IMR-90 (cell line): ENCODE measurements around the gene TMEM253. TPM values are rescaled to one million over a fixed set of nuclear protein-coding genes. Genes with fewer than 3 reads are reported as not detected.

Experiments used
- ATAC-seq: fragments of 200-7000 bp; cut with Tn5 transposase; 2 replicates; pipeline ENCODE4 v1.9.1; 2020; ENCODE audit warnings: low read depth, mild to moderate bottlenecking, moderate library complexity
- BruUV-seq: library from RNA; stranded (reverse); fragments of 400-500 nt; replicated peaks from 2 replicates; lab custom pipeline; 2021; lab: Mats Ljungman, UMichigan
- CTCF ChIA-PET: fragments of 300-600 bp; formaldehyde crosslinking; extraction: SDS; loops from one replicate; lab custom pipeline; 2021; ENCODE audit warnings: antibody characterized with exemption; lab: Yijun Ruan, JAX
- POLR2A ChIA-PET: fragments of 300-600 bp; sonication (Branson Sonifier 250); formaldehyde crosslinking; loops from one replicate; lab custom pipeline; 2022; ENCODE audit warnings: antibody characterized with exemption; ENCODE audit not compliant: unreplicated experiment; lab: Charles Lee
- DNase-seq: peaks from one replicate; pipeline ENCODE4 v3.0.0; 2013
- H2AFZ ChIP-seq: replicated peaks from 2 replicates; pipeline ENCODE3; 2013; ENCODE audit warnings: low read length, mild to moderate bottlenecking; ENCODE audit not compliant: poor library complexity
- H2AK5ac ChIP-seq: 2 replicates; pipeline ENCODE4 v1.6.1; 2013; ENCODE audit warnings: low read depth, low read length, inconsistent platforms
- H2AK9ac ChIP-seq: replicated peaks from 2 replicates; pipeline ENCODE3; 2013; ENCODE audit warnings: mild to moderate bottlenecking, low read depth, low read length, moderate library complexity; ENCODE audit not compliant: poor library complexity
- H2BK120ac ChIP-seq: 2 replicates; pipeline ENCODE4 v1.6.1; 2013; ENCODE audit warnings: low read depth, low read length, inconsistent platforms
- H2BK15ac ChIP-seq: 3 replicates; pipeline ENCODE4 v1.6.1; 2013; ENCODE audit warnings: low read depth, low read length, inconsistent platforms
- H2BK20ac ChIP-seq: 2 replicates; pipeline ENCODE4 v1.6.1; 2013; ENCODE audit warnings: low read depth, mild to moderate bottlenecking, inconsistent platforms, low read length, moderate library complexity
- H2BK5ac ChIP-seq: 2 replicates; pipeline ENCODE4 v1.6.1; 2013; ENCODE audit warnings: mild to moderate bottlenecking, low read depth, low read length, inconsistent platforms; ENCODE audit not compliant: poor library complexity, severe bottlenecking
- H3K14ac ChIP-seq: replicated peaks from 2 replicates; pipeline ENCODE4 v1.6.1; 2013; ENCODE audit warnings: low read depth, low read length, inconsistent platforms
- H3K18ac ChIP-seq: 2 replicates; pipeline ENCODE4 v1.6.1; 2013; ENCODE audit warnings: low read depth, low read length, control low read depth
- H3K23ac ChIP-seq: 2 replicates; pipeline ENCODE4 v1.6.1; 2013; ENCODE audit warnings: low read depth, low read length, inconsistent platforms
- H3K27ac ChIP-seq: 2 replicates; pipeline ENCODE4 v1.5.1; 2013; ENCODE audit warnings: mild to moderate bottlenecking, control low read depth, low read length; ENCODE audit not compliant: insufficient read depth
- H3K27me3 ChIP-seq: 2 replicates; pipeline ENCODE4 v1.6.1; 2013; ENCODE audit warnings: low read length; ENCODE audit not compliant: control insufficient read depth, insufficient read depth
- H3K36me3 ChIP-seq: 2 replicates; pipeline ENCODE4 v1.6.1; 2013; ENCODE audit warnings: low read length, mixed read lengths; ENCODE audit not compliant: control insufficient read depth, insufficient read depth
- H3K4ac ChIP-seq: 2 replicates; pipeline ENCODE4 v1.6.1; 2013; ENCODE audit warnings: low read depth, low read length, inconsistent platforms
- H3K4me1 ChIP-seq: 2 replicates; pipeline ENCODE4 v1.6.1; 2013; ENCODE audit warnings: low read length, mixed read lengths; ENCODE audit not compliant: control insufficient read depth, insufficient read depth
- H3K4me2 ChIP-seq: 2 replicates; pipeline ENCODE4 v1.6.1; 2013; ENCODE audit warnings: low read depth, mild to moderate bottlenecking, control low read depth, low read length, moderate library complexity
- H3K4me3 ChIP-seq: 2 replicates; pipeline ENCODE4 v1.5.1; 2013; ENCODE audit warnings: low read depth, mild to moderate bottlenecking, control low read depth, low read length, moderate library complexity; ENCODE audit not compliant: insufficient read depth
- H3K56ac ChIP-seq: 2 replicates; pipeline ENCODE4 v1.6.1; 2013; ENCODE audit warnings: low read length, inconsistent platforms; ENCODE audit not compliant: insufficient read depth; ENCODE audit errors: extremely low read depth
- H3K79me1 ChIP-seq, 2 experiments: 2 replicates each; pipeline ENCODE4 v1.6.1; 2013; ENCODE audit warnings: low read length in 2 of 2, inconsistent platforms in 1 of 2, low read depth in 1 of 2
- H3K9ac ChIP-seq: 2 replicates; pipeline ENCODE4 v1.6.1; 2013; ENCODE audit warnings: low read depth, low read length, control low read depth
- H3K9me1 ChIP-seq: 2 replicates; pipeline ENCODE4 v1.6.1; 2013; ENCODE audit warnings: low read length, inconsistent platforms; ENCODE audit not compliant: insufficient read depth
- H3K9me3 ChIP-seq: 2 replicates; pipeline ENCODE4 v1.6.1; 2013; ENCODE audit warnings: low read length; ENCODE audit not compliant: control insufficient read depth, insufficient read depth
- H4K20me1 ChIP-seq: 2 replicates; pipeline ENCODE4 v1.6.1; 2013; ENCODE audit warnings: low read length, inconsistent platforms; ENCODE audit not compliant: insufficient read depth
- H4K5ac ChIP-seq: 2 replicates; pipeline ENCODE4 v1.6.1; 2013; ENCODE audit warnings: mild to moderate bottlenecking, low read depth, low read length, control low read depth
- H4K8ac ChIP-seq, 2 experiments: 2 replicates each; pipeline ENCODE4 v1.6.1; 2013; ENCODE audit warnings: low read depth in 2 of 2, low read length in 2 of 2, control low read depth in 1 of 2, inconsistent platforms in 1 of 2
- H4K91ac ChIP-seq: 2 replicates; pipeline ENCODE4 v1.6.1; 2013; ENCODE audit warnings: low read depth, low read length, inconsistent platforms; ENCODE audit not compliant: insufficient read depth
- BHLHE40 ChIP-seq: fragments of 150-350 bp; IDR thresholded peaks from 2 replicates; pipeline ENCODE4 v1.6.1; 2016; ENCODE audit warnings: mild to moderate bottlenecking, low read depth, low read length
- CEBPB ChIP-seq: IDR thresholded peaks from 2 replicates; pipeline ENCODE4 v1.6.1; 2012; ENCODE audit warnings: low read depth, low read length, improper control_type of control experiment
- FOS ChIP-seq: fragments of 150-350 bp; IDR thresholded peaks from 2 replicates; pipeline ENCODE4 v1.6.1; 2016; ENCODE audit warnings: low read depth, low read length
- MAFK ChIP-seq: IDR thresholded peaks from 2 replicates; pipeline ENCODE4 v1.6.1; 2012; ENCODE audit warnings: low read depth, low read length, improper control_type of control experiment
- MAZ ChIP-seq: IDR thresholded peaks from 2 replicates; pipeline ENCODE4 v1.6.1; 2012; ENCODE audit warnings: low read depth, mild to moderate bottlenecking, low read length, improper control_type of control experiment, moderate library complexity, borderline replicate concordance
- NFE2L2 ChIP-seq: fragments of 150-350 bp; IDR thresholded peaks from 2 replicates; pipeline ENCODE4 v1.6.1; 2016; ENCODE audit warnings: low read depth, mild to moderate bottlenecking, low read length
- POLR2A ChIP-seq: IDR thresholded peaks from 2 replicates; pipeline ENCODE4 v1.6.1; 2012; ENCODE audit warnings: mild to moderate bottlenecking, low read depth, low read length
- RAD21 ChIP-seq: IDR thresholded peaks from 2 replicates; pipeline ENCODE4 v1.6.1; 2012; ENCODE audit warnings: low read length, improper control_type of control experiment
- RCOR1 ChIP-seq: IDR thresholded peaks from 2 replicates; pipeline ENCODE4 v1.6.1; 2012; ENCODE audit warnings: mild to moderate bottlenecking, low read length, improper control_type of control experiment; ENCODE audit not compliant: insufficient replicate concordance
- RFX5 ChIP-seq: IDR thresholded peaks from 2 replicates; pipeline ENCODE4 v1.8.0; 2012; ENCODE audit warnings: low read depth, mild to moderate bottlenecking, low read length, moderate library complexity
- SMC3 ChIP-seq: fragments of 150-350 bp; IDR thresholded peaks from 2 replicates; pipeline ENCODE4 v1.6.1; 2016; ENCODE audit warnings: low read depth, mild to moderate bottlenecking, antibody characterized with exemption, low read length, moderate library complexity
- WGBS, 2 experiments: methylation state at CpG; one replicate each; pipeline versions ENCODE4 v1.1.5 to v1.1.7; 2013; ENCODE audit warnings: missing lambda C conversion rate in 2 of 2; ENCODE audit not compliant: insufficient read length in 1 of 2; ENCODE audit errors: extremely low coverage in 2 of 2; 5-methylcytosine and 5-hydroxymethylcytosine counted together
- dilution Hi-C: fragments of 300-500 bp; cut with HindIII; formaldehyde crosslinking; loops from one replicate; pipeline ENCODE4 v1.14.3; 2018; ENCODE audit warnings: low sequenced_read_pairs; ENCODE audit not compliant: unreplicated experiment
- in situ Hi-C: fragments of 300-500 bp; cut with MboI; formaldehyde crosslinking; loops from 3 replicates; pipeline ENCODE4 v1.14.3; 2019; ENCODE audit warnings: low sequenced_read_pairs, inconsistent platforms, mixed read lengths
- intact Hi-C: fragments of 100-400 bp; cut with micrococcal nuclease; formaldehyde crosslinking; loops from 2 replicates; pipeline ENCODE4 v1.10.0; 2022
- polyA plus RNA-seq, 3 experiments: library from polyadenylated mRNA; depleted of rRNA; stranded (reverse); fragments of >200 nt; gene quantifications; 2 replicates each; pipeline ENCODE4 v1.2.3, GENCODE V29; 2012; ENCODE audit warnings: low replicate concordance in 1 of 3
- total RNA-seq: library from RNA; depleted of rRNA; stranded (reverse); fragments of >200 nt; gene quantifications from 2 replicates; pipeline ENCODE4 v1.2.3, GENCODE V29; 2012
- TF ChIP-seq, protein P1 (sequence below): conservative IDR thresholded peaks from 2 replicates; pipeline ENCODE4 v1.5.1; 2012; ENCODE audit warnings: mild to moderate bottlenecking, low read depth, low read length, improper control_type of control experiment
- TF ChIP-seq, protein P2 (sequence below): fragments of 150-350 bp; IDR thresholded peaks from 2 replicates; pipeline ENCODE4 v1.6.1; 2017; ENCODE audit warnings: mild to moderate bottlenecking, antibody characterized with exemption, low read length, low read depth

TMEM253 gene
- total and polyA plus RNA-seq, 2 of the 4 experiments (the other 2 are of a cell fraction) = 0.07 TPM; not detected in 1

DNA sequence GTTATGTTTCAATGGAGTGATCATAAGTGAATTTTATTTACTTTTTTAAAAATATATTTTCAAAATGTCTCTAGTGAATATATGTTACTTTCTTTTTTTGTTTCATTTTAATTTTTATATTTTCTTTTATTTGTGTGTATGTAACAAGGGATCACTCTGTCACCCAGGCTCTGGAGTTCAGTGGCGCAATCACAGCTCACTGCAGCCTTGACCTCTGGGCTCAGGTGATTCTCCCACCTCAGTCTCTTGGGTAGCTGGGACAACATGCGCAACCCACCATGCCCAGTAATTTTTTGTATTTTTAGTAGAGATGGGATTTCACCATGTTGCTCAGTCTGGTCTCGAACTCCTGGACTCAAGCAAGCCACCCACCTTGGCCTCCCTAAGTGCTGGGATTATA lies 18.1 kb downstream of the TMEM253 start:
- H3K4ac ChIP-seq = no peak overlapping the region
- H2BK5ac ChIP-seq = no peak overlapping the region
- no peak overlapping the region for H2BK15ac ChIP-seq
- H4K91ac ChIP-seq = no peak overlapping the region
- no CpG with 5 or more reads among the region's 3 CpGs for WGBS, 2 experiments
- dilution Hi-C loops = no loop called here
- no peak overlapping the region for H3K56ac ChIP-seq
- no peak overlapping the region for H3K27ac ChIP-seq
- CTCF ChIA-PET = interaction anchor here (0.6 kb wide), 1 partner anchor 337 kb away, joined by 3 read pairs; the partner anchor contains the start of gene CHD8
- no peak overlapping the region for H3K4me3 ChIP-seq
- H3K36me3 ChIP-seq = no peaks in the 10 kb centered on the region
- H3K9ac ChIP-seq = no peak overlapping the region
- in situ Hi-C loops = no loop called here
- no peak overlapping the region for H3K18ac ChIP-seq
- ATAC-seq = no peak
- no peak overlapping the region for H4K5ac ChIP-seq
- no peak overlapping the region for H2BK120ac ChIP-seq
- no peak overlapping the region for H4K8ac ChIP-seq
- BruUV-seq = no TSS peak
- no peaks in the 10 kb centered on the region for H3K79me1 ChIP-seq
- H3K23ac ChIP-seq = no peak overlapping the region
- H2AK5ac ChIP-seq = no peak overlapping the region
- no peak overlapping the region for H2AK9ac ChIP-seq
- H3K14ac ChIP-seq = no peak overlapping the region
- no peak for DNase-seq
- H3K4me2 ChIP-seq = no peak overlapping the region
- no peak overlapping the region for H2BK20ac ChIP-seq
- no peaks in the 10 kb centered on the region for H3K9me1 ChIP-seq
- POLR2A ChIA-PET = no interaction called here
- H3K27me3 ChIP-seq = peaks cover 5% of the 10 kb centered on the region; the same call in 1 of the 2 replicates
- no peaks in the 10 kb centered on the region for H3K9me3 ChIP-seq
- no peak overlapping the region for H2AFZ ChIP-seq
- no peaks in the 10 kb centered on the region for H3K4me1 ChIP-seq
- intact Hi-C loops = no loop called here
- TF ChIP-seq RCOR1 (no peak), BHLHE40 (no peak), FOS (no peak), SMC3 (no peak), RAD21 (no peak), POLR2A (no peak), CEBPB (no peak), RFX5 (no peak), MAZ (no peak), NFE2L2 (no peak), MAFK (no peak)
- TF ChIP-seq, protein P1, sequence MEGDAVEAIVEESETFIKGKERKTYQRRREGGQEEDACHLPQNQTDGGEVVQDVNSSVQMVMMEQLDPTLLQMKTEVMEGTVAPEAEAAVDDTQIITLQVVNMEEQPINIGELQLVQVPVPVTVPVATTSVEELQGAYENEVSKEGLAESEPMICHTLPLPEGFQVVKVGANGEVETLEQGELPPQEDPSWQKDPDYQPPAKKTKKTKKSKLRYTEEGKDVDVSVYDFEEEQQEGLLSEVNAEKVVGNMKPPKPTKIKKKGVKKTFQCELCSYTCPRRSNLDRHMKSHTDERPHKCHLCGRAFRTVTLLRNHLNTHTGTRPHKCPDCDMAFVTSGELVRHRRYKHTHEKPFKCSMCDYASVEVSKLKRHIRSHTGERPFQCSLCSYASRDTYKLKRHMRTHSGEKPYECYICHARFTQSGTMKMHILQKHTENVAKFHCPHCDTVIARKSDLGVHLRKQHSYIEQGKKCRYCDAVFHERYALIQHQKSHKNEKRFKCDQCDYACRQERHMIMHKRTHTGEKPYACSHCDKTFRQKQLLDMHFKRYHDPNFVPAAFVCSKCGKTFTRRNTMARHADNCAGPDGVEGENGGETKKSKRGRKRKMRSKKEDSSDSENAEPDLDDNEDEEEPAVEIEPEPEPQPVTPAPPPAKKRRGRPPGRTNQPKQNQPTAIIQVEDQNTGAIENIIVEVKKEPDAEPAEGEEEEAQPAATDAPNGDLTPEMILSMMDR = no peak
- TF ChIP-seq, protein P2, sequence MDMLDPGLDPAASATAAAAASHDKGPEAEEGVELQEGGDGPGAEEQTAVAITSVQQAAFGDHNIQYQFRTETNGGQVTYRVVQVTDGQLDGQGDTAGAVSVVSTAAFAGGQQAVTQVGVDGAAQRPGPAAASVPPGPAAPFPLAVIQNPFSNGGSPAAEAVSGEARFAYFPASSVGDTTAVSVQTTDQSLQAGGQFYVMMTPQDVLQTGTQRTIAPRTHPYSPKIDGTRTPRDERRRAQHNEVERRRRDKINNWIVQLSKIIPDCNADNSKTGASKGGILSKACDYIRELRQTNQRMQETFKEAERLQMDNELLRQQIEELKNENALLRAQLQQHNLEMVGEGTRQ = no peak
- no peaks in the 10 kb centered on the region for H4K20me1 ChIP-seq
